Pons (tissue), 1 donor: ENCODE data around the gene FBLN2.

Source experiments
- DNase-seq: peaks from one replicate; pipeline ENCODE4 v3.0.0-alpha.2; 2016; ENCODE audit warnings: low spot score

The FBLN2 gene

DNA sequence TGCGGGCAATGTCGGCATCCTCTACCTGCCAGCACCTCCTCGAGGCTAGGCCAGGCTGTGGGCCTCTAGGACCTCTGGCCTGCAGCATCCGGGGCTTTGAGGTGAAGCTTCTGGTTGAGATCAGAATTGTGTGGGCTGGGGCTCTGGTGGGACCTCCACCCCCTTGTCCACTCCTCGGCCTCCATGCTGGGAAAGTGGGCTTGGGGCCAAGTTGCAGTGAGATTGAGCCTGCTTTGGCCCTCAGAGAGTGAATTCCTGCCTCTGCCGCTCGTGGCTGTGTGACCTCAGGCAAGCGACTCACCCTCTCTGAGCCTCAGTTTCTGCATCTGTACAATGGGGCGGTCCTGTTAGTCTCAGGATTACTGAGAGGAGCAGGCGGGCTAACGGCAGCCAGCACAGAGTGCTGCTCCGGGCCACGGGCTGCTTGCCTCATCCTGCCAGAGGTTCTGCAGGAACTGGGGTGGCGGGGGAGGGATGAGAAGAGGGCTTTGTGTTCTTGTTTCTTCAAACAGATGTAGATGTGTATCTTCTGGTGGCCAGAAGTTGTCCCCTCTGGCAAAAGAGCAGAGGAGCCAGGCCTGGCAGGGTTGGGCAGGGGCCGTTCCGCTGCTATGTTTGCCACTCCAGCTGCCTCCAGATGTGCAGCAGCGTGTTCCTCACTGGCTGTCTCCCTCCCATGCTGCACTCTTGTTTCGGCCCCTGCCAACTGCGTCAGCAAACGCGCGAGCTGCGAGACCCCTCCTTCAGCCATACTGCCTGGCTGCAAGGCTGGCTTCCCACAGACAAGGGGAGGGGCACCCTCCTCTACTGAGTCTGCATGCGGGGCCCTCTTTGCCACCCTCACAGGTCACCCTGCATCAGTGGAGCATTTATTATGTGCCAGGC is 33.7 kb downstream of the FBLN2 start:
- no peak for DNase-seq

- no peak for DNase-seq
Observed at GRCh38 chr3:13583251-13584180, 34.6 kb downstream of the FBLN2 start.

DNA sequence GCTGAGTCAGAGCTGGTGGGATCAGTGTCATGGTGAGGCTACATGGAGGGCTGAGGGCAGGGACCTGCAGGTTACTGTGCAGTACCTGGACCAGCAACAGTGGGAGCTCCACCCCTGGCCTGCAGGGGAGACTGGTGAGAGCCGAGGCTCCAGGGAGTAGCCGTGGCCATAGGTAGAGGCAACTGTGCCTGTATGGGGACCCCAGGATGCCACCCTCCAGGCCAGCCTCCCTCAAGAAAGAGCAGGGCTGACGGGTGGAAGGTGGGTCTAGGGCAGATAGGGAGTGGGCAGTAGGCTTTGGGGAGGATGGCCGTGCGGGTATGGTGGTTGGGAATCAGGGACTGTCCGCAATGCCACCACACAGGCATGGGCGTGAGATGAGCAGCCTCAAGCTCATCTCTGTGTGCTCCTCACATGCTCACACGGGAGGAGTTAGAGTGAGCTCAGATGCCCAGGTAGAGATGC is 35.5 kb downstream of the FBLN2 start:
- no peak for DNase-seq

DNA sequence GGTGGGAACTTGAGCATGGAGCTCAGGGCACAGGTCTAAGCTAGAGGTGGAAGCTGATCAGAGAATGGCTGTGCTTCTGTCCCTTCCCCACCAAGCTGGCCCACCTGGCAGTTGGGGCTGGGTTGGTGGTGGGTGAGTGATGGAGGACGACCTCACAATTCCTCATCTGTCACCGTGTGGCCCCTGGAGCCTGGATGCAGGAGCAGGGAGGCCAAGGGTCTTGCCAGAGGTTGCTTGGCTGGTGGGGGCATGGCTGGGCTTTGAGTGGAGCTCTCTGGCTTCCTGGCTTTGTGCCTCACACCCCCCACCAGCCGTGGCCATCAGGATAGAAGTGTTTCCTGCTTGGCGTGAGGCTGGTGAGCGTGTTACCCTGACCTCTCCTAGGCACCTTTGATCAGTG is 36.0 kb downstream of the FBLN2 start:
- DNase-seq, result no peak

- DNase-seq, result no peak
Observed at GRCh38 chr3:13587442-13587841, 38.5 kb downstream of the FBLN2 start.

- no peak for DNase-seq
Observed at GRCh38 chr3:13588221-13588701, 39.3 kb downstream of the FBLN2 start.

GRCh38 chr3:13588993-13589392 is 40.1 kb downstream of the FBLN2 start:
- no peak for DNase-seq

DNA sequence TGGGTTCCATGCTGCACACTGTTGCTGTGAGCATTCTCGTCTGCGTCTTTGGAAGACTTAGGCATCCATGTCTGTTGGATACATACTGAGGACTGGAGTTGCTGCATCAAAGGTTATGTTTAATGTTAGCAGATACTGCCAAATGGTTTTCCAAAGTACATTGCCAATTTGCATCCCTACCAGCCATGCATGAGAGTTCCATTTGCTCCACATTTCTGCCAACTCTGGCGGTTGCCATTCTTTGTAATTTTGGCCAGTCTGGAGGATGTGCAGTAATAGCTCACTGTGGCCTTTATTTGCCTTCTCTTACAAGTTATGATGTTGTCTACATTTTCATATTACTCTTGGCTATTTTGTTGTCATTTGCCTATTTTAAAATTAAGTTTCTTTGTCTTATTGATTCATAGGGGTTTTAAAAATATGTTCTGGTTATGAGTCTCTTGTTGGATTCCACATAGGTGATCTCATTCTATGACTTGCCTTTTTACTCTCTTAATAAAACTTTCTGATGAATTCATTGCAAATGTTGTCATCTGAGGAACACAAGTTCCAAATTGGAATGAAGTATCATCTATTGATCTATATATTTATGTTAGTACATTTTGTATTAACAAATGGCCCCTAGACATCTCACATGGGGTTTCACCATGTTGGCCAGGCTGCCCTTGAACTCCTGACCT is 42.1 kb downstream of the FBLN2 start:
- DNase-seq, result no peak

GRCh38 chr3:13593615-13594014 is 44.7 kb downstream of the FBLN2 start:
- no peak for DNase-seq

GRCh38 chr3:13594146-13594545 is 45.2 kb downstream of the FBLN2 start:
- DNase-seq, result no peak

DNA sequence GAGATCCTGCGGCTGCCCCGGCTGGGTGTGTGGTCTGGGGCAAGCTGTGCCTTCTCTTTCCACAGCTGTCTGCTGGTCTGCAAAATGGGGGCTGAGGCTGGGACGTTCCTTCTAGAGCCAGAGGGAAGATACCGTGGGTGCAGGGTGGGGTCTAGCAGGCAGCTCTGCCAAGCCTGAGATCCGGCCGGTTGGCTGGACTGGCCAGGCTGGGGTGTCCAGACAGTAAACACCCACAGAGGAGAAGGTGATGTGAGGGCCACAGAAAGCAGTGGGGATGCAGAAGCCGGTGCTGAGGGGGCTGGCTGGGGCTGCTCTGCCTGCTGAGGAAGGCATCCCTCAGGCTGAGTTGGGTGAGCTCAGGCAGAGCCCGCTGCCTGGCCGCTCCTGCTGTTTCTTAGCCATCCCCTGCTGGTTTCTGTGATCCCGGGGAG is 46.1 kb downstream of the FBLN2 start:
- no peak for DNase-seq

DNA sequence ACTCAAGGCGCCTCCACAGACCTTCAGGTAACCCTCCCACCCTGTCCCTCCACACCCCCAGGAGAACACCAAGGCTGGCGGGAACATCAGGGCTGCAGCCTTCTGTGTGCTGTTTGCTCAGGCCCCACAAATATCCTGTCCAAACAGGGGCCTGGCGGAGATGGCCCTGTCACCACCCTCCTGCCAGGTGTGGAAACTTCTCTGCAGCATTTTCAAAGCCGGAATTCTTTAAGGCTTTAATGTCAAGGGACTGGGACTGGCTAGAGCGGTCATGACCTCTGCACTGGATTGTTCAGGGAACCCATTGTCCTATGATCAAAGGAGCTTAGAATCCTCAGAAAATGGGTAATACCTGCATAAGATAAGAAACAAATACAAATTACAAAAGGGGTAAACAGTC is 46.6 kb downstream of the FBLN2 start:
- no peak for DNase-seq

GRCh38 chr3:13596426-13597205 is 47.7 kb downstream of the FBLN2 start:
- DNase-seq, result no peak

DNA sequence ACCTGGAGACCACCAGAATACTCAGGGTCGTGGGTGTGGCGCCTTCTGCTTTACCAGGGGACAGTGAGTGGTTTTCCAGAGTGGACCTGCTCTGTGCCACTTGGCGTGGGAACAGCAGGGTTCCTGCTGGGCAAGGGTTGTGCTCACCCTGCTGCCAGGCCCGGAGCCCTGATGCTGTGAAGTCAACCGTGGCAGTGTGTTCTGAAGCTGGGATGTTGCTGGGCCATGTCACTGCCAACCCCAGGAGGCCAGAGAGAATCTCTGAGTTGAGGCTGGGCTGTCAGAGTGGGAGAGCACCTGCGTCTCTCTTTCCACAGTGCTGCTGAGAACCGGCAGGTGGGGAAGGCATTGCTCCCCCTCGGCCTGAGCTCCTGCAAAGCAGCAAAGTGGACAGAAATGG is 48.7 kb downstream of the FBLN2 start:
- no peak for DNase-seq

DNA sequence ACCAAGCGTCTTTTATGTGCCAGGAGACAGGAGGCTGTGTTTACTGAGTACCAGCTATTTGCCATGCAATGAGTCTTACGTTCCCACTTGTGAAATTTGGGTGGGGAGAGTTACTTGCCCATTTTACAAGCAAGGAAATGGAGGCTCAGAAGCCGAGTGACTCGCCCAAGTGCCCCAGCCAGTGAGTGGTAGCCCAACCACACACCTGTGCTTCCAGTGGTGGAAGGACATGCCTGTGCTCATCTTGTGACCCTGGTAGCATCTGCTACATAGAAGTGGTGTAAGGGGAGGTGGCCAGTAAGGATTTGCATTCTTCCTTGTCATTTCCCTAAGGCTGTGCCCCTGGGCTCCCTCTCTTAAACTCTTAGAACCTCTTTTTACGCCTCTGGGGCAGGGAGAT is 49.3 kb downstream of the FBLN2 start:
- no peak for DNase-seq

DNA sequence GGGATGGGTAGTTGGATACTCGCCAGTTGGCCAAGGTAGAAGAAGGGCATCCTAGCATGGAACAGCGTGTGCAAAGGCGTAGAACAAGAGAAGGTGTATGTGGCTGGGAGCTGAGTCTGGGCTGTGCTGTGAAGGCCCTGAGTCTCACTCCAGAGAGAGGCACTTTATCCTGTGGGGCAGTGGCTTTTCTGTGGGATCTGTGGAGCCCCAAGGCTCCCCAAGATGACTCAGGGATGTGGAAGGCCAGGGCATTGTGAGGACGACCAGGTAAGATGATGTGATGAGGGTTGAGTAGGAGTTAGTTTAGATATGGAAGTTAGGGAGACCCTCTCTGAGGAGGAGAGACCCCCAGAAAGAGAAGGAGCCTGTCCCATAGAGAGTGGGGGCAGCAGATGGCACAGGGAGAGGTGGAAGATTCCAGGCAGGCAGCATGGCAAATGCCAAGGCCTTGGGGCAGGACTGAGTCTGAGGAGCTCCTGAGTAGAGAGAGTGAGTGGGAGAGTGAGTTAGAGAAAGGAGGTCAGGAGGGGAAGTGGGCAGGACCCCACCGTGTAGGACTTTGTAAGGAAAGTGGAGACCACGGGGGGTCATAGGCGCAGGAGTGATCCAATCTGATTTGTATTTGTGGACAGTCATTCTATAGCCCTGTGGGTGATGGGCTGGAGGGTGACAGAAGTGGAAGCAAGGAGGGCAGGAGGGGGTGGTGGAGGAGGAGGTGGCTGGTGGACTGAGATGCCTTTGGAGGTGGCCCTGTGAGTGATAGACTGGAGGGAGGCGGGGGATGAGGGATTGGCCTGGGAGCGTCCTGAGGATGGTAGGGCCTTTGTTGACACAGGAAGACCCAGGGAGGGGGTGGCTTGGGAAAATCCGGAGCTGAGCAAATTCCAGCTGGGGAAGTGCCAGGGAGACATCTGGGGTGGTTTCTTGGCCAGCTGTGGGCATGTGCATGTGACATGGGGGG is 50.3 kb downstream of the FBLN2 start:
- DNase-seq, result no peak

GRCh38 chr3:13599887-13600450 is 51.0 kb downstream of the FBLN2 start:
- no peak for DNase-seq

GRCh38 chr3:13600950-13601691 is 52.2 kb downstream of the FBLN2 start:
- DNase-seq, result no peak

DNA sequence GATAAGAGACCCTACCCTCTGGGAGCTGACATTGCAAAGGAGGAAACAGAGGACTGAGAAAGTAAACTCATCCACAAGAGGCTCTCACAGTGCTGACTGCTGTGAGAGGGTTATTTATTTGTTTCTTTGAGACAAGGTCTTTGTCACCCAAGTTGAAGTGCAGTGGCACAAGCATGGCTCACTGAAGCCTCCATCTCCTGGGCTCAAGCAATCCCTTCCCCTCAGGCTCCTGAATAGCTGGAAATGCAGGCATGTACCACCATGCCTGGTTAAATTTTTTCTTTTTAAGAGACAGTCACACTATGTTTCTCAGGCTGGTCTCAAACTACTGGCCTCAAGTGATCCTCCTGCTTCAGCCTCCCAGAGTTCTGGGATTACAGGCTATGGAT is 52.8 kb downstream of the FBLN2 start:
- no peak for DNase-seq
